Measurements from ENCODE around the gene ZNF432. TPM values are rescaled to one million over a fixed set of nuclear protein-coding genes. Genes with fewer than 3 reads are reported as not detected.
A peak's percentile ranks its signal among the peaks of the same experiment; 100 is the strongest.

Gene ZNF432
- total and polyA plus RNA-seq, 7 donors: 1.8 to 17.1 (median 10.0) TPM

GRCh38 chr19:52022193-52022592 is 26.4 kb downstream of the ZNF432 start:
- intact Hi-C loops (cut with DNase I): no loop called here
- Histone ChIP-seq H3K36me3 (peaks cover 18 to 88% (median 62%) of the 10 kb centered on the region in 4 donors), H3K4me3 (no peak overlapping the region), H3K9me3 (peaks cover 0 to 44% (median 8%) of the 10 kb centered on the region in 4 donors), H3K27me3 (no peaks in the 10 kb centered on the region), H3K4me1 (peaks cover 0 to 14% (median 9%) of the 10 kb centered on the region in 4 donors), H3K27ac (no peak overlapping the region)
- TF ChIP-seq CTCF (IDR thresholded peaks at IDR 0.05) (no peak), POLR2A (IDR thresholded peaks at IDR 0.05) (no peak), POLR2AphosphoS5 (IDR thresholded peaks at IDR 0.05) (no peak), EP300 (IDR thresholded peaks at IDR 0.05) (no peak)
- DNase-seq: no peak
- 98 to 99% methylated on average over 15 of the region's 15 CpGs for WGBS, 2 donors

GRCh38 chr19:52020506-52020905 is 28.1 kb downstream of the ZNF432 start:
- no peak overlapping the region for H3K27ac ChIP-seq
- H3K9me3 ChIP-seq: peaks cover 0 to 60% (median 12%) of the 10 kb centered on the region in 4 donors
- 96 to 97% methylated on average over 4 of the region's 4 CpGs for WGBS, 2 donors
- DNase-seq: no peak
- no peaks in the 10 kb centered on the region for H3K4me1 ChIP-seq
- H3K27me3 ChIP-seq: no peaks in the 10 kb centered on the region
- no peak overlapping the region for H3K4me3 ChIP-seq
- intact Hi-C loops (cut with DNase I): no loop called here
- peaks cover 33 to 98% (median 78%) of the 10 kb centered on the region in 4 donors for H3K36me3 ChIP-seq
- no peak for TF ChIP-seq POLR2AphosphoS5 (IDR thresholded peaks at IDR 0.05)
- TF ChIP-seq POLR2A (IDR thresholded peaks at IDR 0.05): no peak
- no peak for TF ChIP-seq EP300 (IDR thresholded peaks at IDR 0.05)
- no peak for TF ChIP-seq CTCF (IDR thresholded peaks at IDR 0.05)

- no peak for DNase-seq
- no peaks in the 10 kb centered on the region for H3K27me3 ChIP-seq
- intact Hi-C loops (cut with DNase I): no loop called here
- H3K9me3 ChIP-seq: peaks cover 0 to 9% (median under 1%) of the 10 kb centered on the region in 4 donors
- H3K4me3 ChIP-seq: no peak overlapping the region
- no peak overlapping the region for H3K27ac ChIP-seq
- WGBS, 2 donors: 88 to 93% methylated on average over 1 of the region's 1 CpG
- peaks cover 0 to 11% (median 8%) of the 10 kb centered on the region in 4 donors for H3K4me1 ChIP-seq
- TF ChIP-seq POLR2AphosphoS5 (IDR thresholded peaks at IDR 0.05) (no peak), CTCF (IDR thresholded peaks at IDR 0.05) (no peak), EP300 (IDR thresholded peaks at IDR 0.05) (no peak), POLR2A (IDR thresholded peaks at IDR 0.05) (no peak)
- H3K36me3 ChIP-seq: peaks cover under 1 to 13% (median 5%) of the 10 kb centered on the region in 4 donors
These were observed 38.0 kb downstream of the ZNF432 start for GRCh38 chr19:52010674-52011073.

GRCh38 chr19:52007806-52008557 is 40.7 kb downstream of the ZNF432 start, which contains the start of gene ZNF615:
Gene ZNF615, minus strand, starts transcription at chr19:52008211. Its CDS starts 4,500 bp downstream, at chr19:52003711.
- peaks cover 0 to 11% (median 8%) of the 10 kb centered on the region in 4 donors for H3K4me1 ChIP-seq
- peaks cover 0 to 23% (median 10%) of the 10 kb centered on the region in 4 donors for H3K36me3 ChIP-seq
- peak within 1 kb of the TSS; percentile 81 to 91 (median 86) for H3K27ac ChIP-seq
- peak within 1 kb of the TSS; percentile 63 to 83 (median 75) for H3K4me3 ChIP-seq
- H3K27me3 ChIP-seq: no peaks in the 10 kb centered on the region
- 0 to 1% methylated on average over 44 of the region's 44 CpGs for WGBS, 2 donors
- intact Hi-C loops (cut with DNase I): loop anchor here (1.0 to 2.0 kb wide), 3 partner anchors 20 to 41 kb away; partner anchors contain the start of genes ZNF350, ZNF432 and ZNF614
- no peak for TF ChIP-seq CTCF (IDR thresholded peaks at IDR 0.05)
- TF ChIP-seq POLR2AphosphoS5 (IDR thresholded peaks at IDR 0.05): peak; percentile 34 to 86 (median 82)
- TF ChIP-seq POLR2A (IDR thresholded peaks at IDR 0.05): peak in 1 of 2 donors; percentile 35
- no peak for TF ChIP-seq EP300 (IDR thresholded peaks at IDR 0.05)
- peaks cover 0 to 17% (median under 1%) of the 10 kb centered on the region in 4 donors for H3K9me3 ChIP-seq
- peak; percentile 93 for DNase-seq
